HepG2 (cell line): ENCODE measurements around the gene ABHD13. TPM values are rescaled to one million over a fixed set of nuclear protein-coding genes. Genes with fewer than 3 reads are reported as not detected.

ENCODE experiments used
- CBX5 ChIP-seq: sonication (generic); formaldehyde crosslinking; IDR thresholded peaks from 2 replicates; pipeline ENCODE4 v1.4.0; 2020; ENCODE audit warnings: missing genetic modification reagents, borderline replicate concordance
- CHD2 ChIP-seq: IDR thresholded peaks from 2 replicates; pipeline ENCODE4 v1.6.1; 2011; ENCODE audit warnings: low read depth, low read length, improper control_type of control experiment
- DNMT1 ChIP-seq: sonication (generic); formaldehyde crosslinking; IDR thresholded peaks from 2 replicates; pipeline ENCODE4 v1.5.1; 2020; ENCODE audit warnings: mild to moderate bottlenecking, missing genetic modification reagents
- MAZ ChIP-seq, 2 experiments: sonication (generic) in 1 of 2; formaldehyde crosslinking in 1 of 2; IDR thresholded peaks; 2 replicates each; pipeline versions ENCODE4 v1.5.0 to v1.6.1; 2012 to 2020; ENCODE audit warnings: low read depth in 2 of 2, mild to moderate bottlenecking in 2 of 2, borderline replicate concordance in 1 of 2, improper control_type of control experiment in 1 of 2, low read length in 1 of 2, missing genetic modification reagents in 1 of 2, moderate library complexity in 1 of 2
- NR2C2 ChIP-seq: sonication (generic); formaldehyde crosslinking; IDR thresholded peaks from 2 replicates; pipeline ENCODE4 v1.4.0; 2020; ENCODE audit warnings: missing genetic modification reagents, mild to moderate bottlenecking, moderate library complexity, borderline replicate concordance
- PAX8 ChIP-seq: sonication (generic); formaldehyde crosslinking; IDR thresholded peaks from 2 replicates; pipeline ENCODE4 v1.8.0; 2022; ENCODE audit warnings: mild to moderate bottlenecking, missing genetic modification reagents, borderline replicate concordance
- SAP130 ChIP-seq: IDR thresholded peaks from 2 replicates; pipeline ENCODE4 v1.6.1; 2016; ENCODE audit warnings: low read depth
- SNAPC2 ChIP-seq: sonication (generic); formaldehyde crosslinking; IDR thresholded peaks from 2 replicates; pipeline ENCODE4 v1.8.1; 2022; ENCODE audit warnings: mild to moderate bottlenecking, missing genetic modification reagents
- TAF1 ChIP-seq: sonication (generic); formaldehyde crosslinking; IDR thresholded peaks from 2 replicates; pipeline ENCODE4 v1.4.0; 2020; ENCODE audit warnings: missing genetic modification reagents
- YEATS2 ChIP-seq: sonication (generic); formaldehyde crosslinking; IDR thresholded peaks from 2 replicates; pipeline ENCODE4 v1.4.0; 2020; ENCODE audit warnings: missing genetic modification reagents, borderline replicate concordance
- ZFX ChIP-seq: sonication (generic); formaldehyde crosslinking; IDR thresholded peaks from 2 replicates; pipeline ENCODE4 v1.4.0; 2020; ENCODE audit warnings: mild to moderate bottlenecking, low read depth, missing genetic modification reagents, moderate library complexity
- ZNF331 ChIP-seq: sonication (generic); formaldehyde crosslinking; IDR thresholded peaks from 2 replicates; pipeline ENCODE4 v1.4.0; 2020; ENCODE audit warnings: missing genetic modification reagents
- ZNF367 ChIP-seq: sonication (generic); formaldehyde crosslinking; IDR thresholded peaks from 2 replicates; pipeline ENCODE4 v1.4.0; 2020; ENCODE audit warnings: missing genetic modification reagents, borderline replicate concordance
- ZNF570 ChIP-seq: sonication (generic); formaldehyde crosslinking; IDR thresholded peaks from 2 replicates; pipeline ENCODE4 v1.4.0; 2020; ENCODE audit warnings: mild to moderate bottlenecking, missing genetic modification reagents, borderline replicate concordance
- ZNF747 ChIP-seq: sonication (generic); formaldehyde crosslinking; IDR thresholded peaks from 2 replicates; pipeline ENCODE4 v1.8.1; 2023; ENCODE audit warnings: missing genetic modification reagents, mild to moderate bottlenecking, borderline replicate concordance
- polyA plus RNA-seq, 8 experiments: library from polyadenylated mRNA; depleted of rRNA in 3 of 8; stranded (reverse) in 7 of 8; unstranded in 1 of 8; fragments of >200 nt; fragmentation: Illumina TruSeq in 4 of 8; extraction: Trizol in 4 of 8; gene quantifications; 2 replicates each; pipeline versions ENCODE4 v1.2.1 to v1.2.3, GENCODE V29; 2011 to 2016; ENCODE audit warnings: low read depth in 4 of 8, missing spikeins in 1 of 8, mixed read lengths in 1 of 8; ENCODE audit not compliant: insufficient read depth in 1 of 8
- total RNA-seq, 5 experiments: library from RNA; depleted of rRNA; stranded (reverse); fragments of >200 nt; fragmentation: Illumina TruSeq; extraction: Trizol; gene quantifications; 2 replicates each; pipeline ENCODE4 v1.2.3, GENCODE V29; 2016; ENCODE audit warnings: low read depth in 1 of 5
- TF ChIP-seq, protein P1 (sequence below): IDR thresholded peaks from 2 replicates; pipeline ENCODE4 v1.6.1; 2016; ENCODE audit warnings: missing biosample characterization, missing genetic modification reagents, low read depth
- TF ChIP-seq, protein P2 (sequence below): IDR thresholded peaks from 2 replicates; pipeline ENCODE4 v1.6.1; 2016; ENCODE audit warnings: missing compliant biosample characterization, missing genetic modification reagents, borderline replicate concordance
- TF ChIP-seq, protein P3 (sequence below): sonication (generic); formaldehyde crosslinking; IDR thresholded peaks from 2 replicates; pipeline ENCODE4 v1.4.0; 2020; ENCODE audit warnings: low read depth, mild to moderate bottlenecking, missing genetic modification reagents
- TF ChIP-seq, protein P4 (sequence below): sonication (generic); formaldehyde crosslinking; IDR thresholded peaks from 2 replicates; pipeline ENCODE4 v1.4.0; 2020; ENCODE audit warnings: missing genetic modification reagents
- TF ChIP-seq, protein P5 (sequence below): sonication (generic); formaldehyde crosslinking; IDR thresholded peaks from 2 replicates; pipeline ENCODE4 v1.5.0; 2020; ENCODE audit warnings: missing genetic modification reagents

Gene ABHD13
- total and polyA plus RNA-seq, 2 of the 13 experiments (the other 11 are each of a cell fraction or from before 2014, with no cell fraction given) = 4.3 to 6.2 TPM

DNA sequence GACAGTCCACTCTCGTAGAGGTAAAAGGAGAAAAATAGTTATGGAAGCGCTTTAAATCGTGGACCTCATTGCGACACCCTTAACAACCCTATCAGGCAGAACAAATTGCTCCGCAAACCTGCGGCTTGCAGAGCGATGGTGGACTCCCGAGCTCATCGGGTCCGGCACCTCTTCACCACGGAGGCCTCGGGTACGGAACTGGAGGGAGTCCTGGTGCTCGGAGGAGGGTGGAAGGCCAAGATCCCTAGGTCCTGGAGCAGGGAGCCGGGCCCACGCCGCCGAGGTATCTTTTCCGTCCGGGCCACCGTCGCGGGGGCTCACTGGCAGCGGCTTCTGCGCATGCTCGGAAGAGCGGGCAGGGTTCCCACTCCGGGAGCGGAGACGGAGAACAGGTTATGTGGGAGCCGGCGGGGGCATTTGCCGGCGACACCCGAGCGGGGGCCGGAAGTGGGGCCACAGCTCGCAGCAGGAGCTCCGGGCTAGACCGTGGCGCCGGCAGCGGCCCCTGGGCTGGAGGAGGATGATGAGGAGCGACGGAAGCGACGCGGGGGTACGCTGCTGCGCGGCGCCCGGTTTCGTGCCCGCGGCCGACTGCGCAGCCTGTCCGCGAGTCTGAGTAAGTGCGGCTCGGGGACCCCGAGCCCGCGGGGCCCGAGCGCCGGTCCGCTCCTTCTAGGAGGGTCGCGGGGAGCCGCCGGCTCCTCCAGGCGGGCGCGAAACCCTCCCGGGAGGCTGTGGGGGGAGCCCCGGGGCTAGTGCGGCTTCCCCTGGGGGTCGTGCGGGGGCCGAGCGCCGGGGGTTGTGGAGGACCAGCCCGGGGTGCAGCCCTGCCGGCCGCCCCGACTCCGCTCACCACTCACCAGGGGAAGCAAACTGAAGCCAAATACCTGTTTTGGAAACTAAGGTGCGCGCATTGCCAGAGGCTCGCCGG, at the start of gene ABHD13 (continued):
- TF ChIP-seq, protein P1, sequence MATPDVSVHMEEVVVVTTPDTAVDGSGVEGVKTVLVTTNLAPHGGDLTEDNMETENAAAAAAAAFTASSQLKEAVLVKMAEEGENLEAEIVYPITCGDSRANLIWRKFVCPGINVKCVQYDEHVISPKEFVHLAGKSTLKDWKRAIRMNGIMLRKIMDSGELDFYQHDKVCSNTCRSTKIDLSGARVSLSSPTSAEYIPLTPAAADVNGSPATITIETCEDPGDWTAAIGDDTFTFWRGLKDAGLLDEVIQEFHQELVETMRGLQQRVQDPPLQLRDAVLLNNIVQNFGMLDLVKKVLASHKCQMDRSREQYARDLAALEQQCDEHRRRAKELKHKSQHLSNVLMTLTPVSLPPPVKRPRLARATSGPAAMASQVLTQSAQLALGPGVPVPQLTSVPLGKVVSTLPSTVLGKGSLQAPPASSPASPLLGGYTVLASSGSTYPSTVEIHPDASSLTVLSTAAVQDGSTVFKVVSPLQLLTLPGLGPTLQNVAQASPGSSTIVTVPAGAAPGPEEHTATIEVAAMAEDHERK (CRISPR knock-in tag) = no peak
- TF ChIP-seq DNMT1 (CRISPR knock-in tag) (no peak; the same call in 1 of the 2 replicates), ZFX (peak; percentile 97), NR2C2 (CRISPR knock-in tag) (peak; percentile 78), TAF1 (peak; percentile 89), SNAPC2 (CRISPR knock-in tag) (no peak), MAZ (IDR thresholded peaks at IDR 0.05; ENCODE audit: borderline replicate concordance, low read depth, low read length) (peak; percentile 98), MAZ (CRISPR knock-in tag; IDR thresholded peaks at IDR 0.05; ENCODE audit: low read depth) (peak; percentile 98), SAP130 (CRISPR knock-in tag) (peak; percentile 72), CHD2 (no peak), CBX5 (CRISPR knock-in tag) (peak; percentile 82; the same call in 1 of the 2 replicates), ZNF331 (CRISPR knock-in tag) (peak; percentile 63; the same call in 1 of the 2 replicates), ZNF367 (CRISPR knock-in tag) (peak; percentile 32; the same call in 1 of the 2 replicates), YEATS2 (CRISPR knock-in tag) (peak; percentile 94), PAX8 (CRISPR knock-in tag) (no peak), ZNF747 (0 out of 2 replicates have a peak, but pooled peaks have one; percentile 44), ZNF570 (0 out of 2 replicates have a peak, but pooled peaks have one; percentile 57)
- TF ChIP-seq, protein P2, sequence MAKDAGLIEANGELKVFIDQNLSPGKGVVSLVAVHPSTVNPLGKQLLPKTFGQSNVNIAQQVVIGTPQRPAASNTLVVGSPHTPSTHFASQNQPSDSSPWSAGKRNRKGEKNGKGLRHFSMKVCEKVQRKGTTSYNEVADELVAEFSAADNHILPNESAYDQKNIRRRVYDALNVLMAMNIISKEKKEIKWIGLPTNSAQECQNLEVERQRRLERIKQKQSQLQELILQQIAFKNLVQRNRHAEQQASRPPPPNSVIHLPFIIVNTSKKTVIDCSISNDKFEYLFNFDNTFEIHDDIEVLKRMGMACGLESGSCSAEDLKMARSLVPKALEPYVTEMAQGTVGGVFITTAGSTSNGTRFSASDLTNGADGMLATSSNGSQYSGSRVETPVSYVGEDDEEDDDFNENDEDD (CRISPR knock-in tag) = peak; percentile 39; the same call in 1 of the 2 replicates
- TF ChIP-seq, protein P3, sequence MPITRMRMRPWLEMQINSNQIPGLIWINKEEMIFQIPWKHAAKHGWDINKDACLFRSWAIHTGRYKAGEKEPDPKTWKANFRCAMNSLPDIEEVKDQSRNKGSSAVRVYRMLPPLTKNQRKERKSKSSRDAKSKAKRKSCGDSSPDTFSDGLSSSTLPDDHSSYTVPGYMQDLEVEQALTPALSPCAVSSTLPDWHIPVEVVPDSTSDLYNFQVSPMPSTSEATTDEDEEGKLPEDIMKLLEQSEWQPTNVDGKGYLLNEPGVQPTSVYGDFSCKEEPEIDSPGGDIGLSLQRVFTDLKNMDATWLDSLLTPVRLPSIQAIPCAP (CRISPR knock-in tag) = no peak
- TF ChIP-seq, protein P4, sequence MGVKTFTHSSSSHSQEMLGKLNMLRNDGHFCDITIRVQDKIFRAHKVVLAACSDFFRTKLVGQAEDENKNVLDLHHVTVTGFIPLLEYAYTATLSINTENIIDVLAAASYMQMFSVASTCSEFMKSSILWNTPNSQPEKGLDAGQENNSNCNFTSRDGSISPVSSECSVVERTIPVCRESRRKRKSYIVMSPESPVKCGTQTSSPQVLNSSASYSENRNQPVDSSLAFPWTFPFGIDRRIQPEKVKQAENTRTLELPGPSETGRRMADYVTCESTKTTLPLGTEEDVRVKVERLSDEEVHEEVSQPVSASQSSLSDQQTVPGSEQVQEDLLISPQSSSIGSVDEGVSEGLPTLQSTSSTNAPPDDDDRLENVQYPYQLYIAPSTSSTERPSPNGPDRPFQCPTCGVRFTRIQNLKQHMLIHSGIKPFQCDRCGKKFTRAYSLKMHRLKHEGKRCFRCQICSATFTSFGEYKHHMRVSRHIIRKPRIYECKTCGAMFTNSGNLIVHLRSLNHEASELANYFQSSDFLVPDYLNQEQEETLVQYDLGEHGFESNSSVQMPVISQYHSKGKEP (CRISPR knock-in tag) = no peak; the same call in 1 of the 2 replicates
- TF ChIP-seq, protein P5, sequence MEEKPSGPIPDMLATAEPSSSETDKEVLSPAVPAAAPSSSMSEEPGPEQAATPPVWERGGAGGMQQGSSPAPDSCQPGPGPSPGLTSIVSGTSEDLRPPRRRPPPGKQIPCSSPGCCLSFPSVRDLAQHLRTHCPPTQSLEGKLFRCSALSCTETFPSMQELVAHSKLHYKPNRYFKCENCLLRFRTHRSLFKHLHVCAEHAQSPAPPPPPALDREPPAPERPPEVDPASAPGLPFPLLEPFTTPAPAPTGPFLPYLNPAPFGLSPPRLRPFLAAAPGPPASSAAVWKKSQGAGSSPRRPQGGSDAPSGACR = peak; percentile 90
